Keratinocyte (primary cell): Measurements from ENCODE around the gene PCDHB16. TPM values are rescaled to one million over a fixed set of nuclear protein-coding genes. Genes with fewer than 3 reads are reported as not detected.
A peak's percentile ranks its signal among the peaks of the same experiment; 100 is the strongest.
"Not testable (repeated sequence)": the region's sequence is repeated elsewhere in the genome, so short reads cannot be mapped to it uniquely, and the experiment has no call there.

Source experiments
- DNase-seq: peaks from one replicate; pipeline ENCODE4 v3.0.0-alpha.2; 2011; ENCODE audit warnings: low read depth, missing footprints, low spot score
- FAIRE-seq: peaks from 2 replicates; lab custom pipeline; 2011; peaks lifted over from hg19 to GRCh38; lab: Jason Lieb, UNC
- H2AFZ ChIP-seq: 2 replicates; pipeline ENCODE4 v1.6.0; 2012; ENCODE audit warnings: low read length, control low read depth, inconsistent platforms; ENCODE audit not compliant: control insufficient read depth
- H3K27ac ChIP-seq: 2 replicates; pipeline ENCODE4 v1.5.1; 2011; ENCODE audit warnings: low read length; ENCODE audit not compliant: control insufficient read depth, insufficient read depth
- H3K27me3 ChIP-seq: 3 replicates; pipeline ENCODE4 v1.6.0; 2011; ENCODE audit warnings: low read length; ENCODE audit not compliant: control insufficient read depth, insufficient read depth; ENCODE audit errors: extremely low read depth
- H3K36me3 ChIP-seq, 2 experiments: 2 replicates in 1 of 2; 3 replicates in 1 of 2; pipeline ENCODE4 v1.5.1; 2011; ENCODE audit warnings: low read length in 2 of 2, mild to moderate bottlenecking in 1 of 2; ENCODE audit not compliant: control insufficient read depth in 2 of 2, insufficient read depth in 2 of 2; ENCODE audit errors: extremely low read depth in 1 of 2
- H3K4me1 ChIP-seq: 3 replicates; pipeline ENCODE4 v1.5.1; 2011; ENCODE audit warnings: low read length; ENCODE audit not compliant: control insufficient read depth, insufficient read depth; ENCODE audit errors: extremely low read depth
- H3K4me2 ChIP-seq: 3 replicates; pipeline ENCODE4 v1.6.0; 2011; ENCODE audit warnings: low read depth, low read length; ENCODE audit not compliant: control insufficient read depth, insufficient read depth; ENCODE audit errors: extremely low read depth
- H3K4me3 ChIP-seq, 3 experiments: fragments of 200-600 bp in 1 of 3; sonication (generic) in 1 of 3; 2 replicates in 2 of 3; 3 replicates in 1 of 3; pipeline ENCODE4 v1.5.1; 2011 to 2016; ENCODE audit warnings: low read length in 3 of 3, mild to moderate bottlenecking in 3 of 3, control low read depth in 2 of 3, inconsistent platforms in 1 of 3, low read depth in 1 of 3, mixed read lengths in 1 of 3, mixed run types in 1 of 3, moderate library complexity in 1 of 3; ENCODE audit not compliant: control insufficient read depth in 2 of 3, insufficient read depth in 2 of 3; ENCODE audit errors: extremely low read depth in 1 of 3
- H3K79me2 ChIP-seq: 2 replicates; pipeline ENCODE4 v1.6.0; 2012; ENCODE audit warnings: low read length; ENCODE audit not compliant: control insufficient read depth, insufficient read depth
- H3K9ac ChIP-seq: 3 replicates; pipeline ENCODE4 v1.6.0; 2011; ENCODE audit warnings: low read length; ENCODE audit not compliant: control insufficient read depth, insufficient read depth; ENCODE audit errors: extremely low read depth
- H3K9me1 ChIP-seq: 3 replicates; pipeline ENCODE4 v1.6.0; 2011; ENCODE audit warnings: low read length; ENCODE audit not compliant: control insufficient read depth, insufficient read depth; ENCODE audit errors: extremely low read depth
- H3K9me3 ChIP-seq: 2 replicates; pipeline ENCODE4 v1.5.1; 2012; ENCODE audit warnings: low read depth, low read length; ENCODE audit not compliant: control insufficient read depth
- H4K20me1 ChIP-seq: 3 replicates; pipeline ENCODE4 v1.6.0; 2011; ENCODE audit warnings: low read length; ENCODE audit not compliant: control insufficient read depth, insufficient read depth; ENCODE audit errors: extremely low read depth
- CTCF ChIP-seq, 3 experiments: IDR thresholded peaks in 1 of 3; conservative IDR thresholded peaks in 1 of 3; optimal IDR thresholded peaks in 1 of 3; 2 replicates in 2 of 3; 3 replicates in 1 of 3; pipeline versions ENCODE3 to v1.5.1; 2011; ENCODE audit warnings: low read length in 3 of 3, mild to moderate bottlenecking in 3 of 3, moderate library complexity in 2 of 3, control low read depth in 1 of 3, inconsistent platforms in 1 of 3; ENCODE audit not compliant: insufficient read depth in 2 of 3; ENCODE audit errors: extremely low read depth in 1 of 3
- EZH2 ChIP-seq: IDR thresholded peaks from one replicate; pipeline ENCODE4 v1.6.1; 2012; ENCODE audit warnings: inconsistent platforms, mild to moderate bottlenecking, low read length, moderate library complexity
- dilution Hi-C: fragments of 300-500 bp; cut with MboI; formaldehyde crosslinking; loops from one replicate; pipeline ENCODE4 v1.7.0; 2020; ENCODE audit warnings: low sequenced_read_pairs; ENCODE audit not compliant: extremely low pct_ligation_motif_present
- polyA plus RNA-seq, 5 experiments: library from polyadenylated mRNA; depleted of rRNA in 3 of 5; stranded (reverse) in 3 of 5; stranded (forward) in 1 of 5; unstranded in 1 of 5; fragments of >200 nt; gene quantifications; 1 replicate in 1 of 5; 2 replicates in 3 of 5; 3 replicates in 1 of 5; pipeline versions ENCODE4 v1.2.1 to v1.2.3, GENCODE V29; 2011 to 2012; ENCODE audit warnings: missing spikeins in 2 of 5, low read depth in 1 of 5, low replicate concordance in 1 of 5

PCDHB16 gene
- polyA plus RNA-seq, 1 donor (not counting 4 experiments of a cell fraction or from before 2014, with no cell fraction given): 0.07 TPM

- H3K9ac ChIP-seq: no peak within 1 kb of the TSS
- no peaks in the 10 kb centered on the region for H4K20me1 ChIP-seq
- no peak within 1 kb of the TSS for H2AFZ ChIP-seq
- H3K4me2 ChIP-seq: no peak within 1 kb of the TSS
- H3K27ac ChIP-seq: no peak within 1 kb of the TSS
- H3K4me3 ChIP-seq: peak within 1 kb of the TSS in 1 of 3 experiments; percentile 10
- DNase-seq (no peak), FAIRE-seq (no peak)
- no peak for TF ChIP-seq EZH2
- peak in 2 of 3 experiments; percentile 3 to 9 for TF ChIP-seq CTCF (optimal IDR thresholded peaks at IDR 0.05 in 1 of 3, IDR thresholded peaks at IDR 0.05 in 1 of 3, conservative IDR thresholded peaks at IDR 0.05 in 1 of 3; ENCODE audit: extremely low read depth in 1 of 3, insufficient read depth in 2 of 3, low read length in 3 of 3)
- H3K27me3 ChIP-seq: no peaks in the 10 kb centered on the region
- H3K36me3 ChIP-seq: no peaks in the 10 kb centered on the region
- dilution Hi-C loops: no loop called here
- H3K9me3 ChIP-seq: no peaks in the 10 kb centered on the region
- no peaks in the 10 kb centered on the region for H3K9me1 ChIP-seq
- H3K79me2 ChIP-seq: no peaks in the 10 kb centered on the region
- no peaks in the 10 kb centered on the region for H3K4me1 ChIP-seq
Measured at GRCh38 chr5:141223112-141223783, 41.1 kb downstream of the PCDHB16 start, which contains the start of gene PCDHB14. Gene PCDHB14, plus strand, starts transcription at chr5:141223343. Its CDS starts 163 bp downstream, at chr5:141223506.

GRCh38 chr5:141224844-141225243 lies 42.7 kb downstream of the PCDHB16 start:
- H3K4me1 ChIP-seq, H3K4me3 ChIP-seq, dilution Hi-C loops, DNase-seq, H3K9me3 ChIP-seq, H3K9ac ChIP-seq, FAIRE-seq, H3K4me2 ChIP-seq, H3K27ac ChIP-seq, H3K9me1 ChIP-seq, H3K36me3 ChIP-seq, H3K27me3 ChIP-seq, H3K79me2 ChIP-seq, H2AFZ ChIP-seq, H4K20me1 ChIP-seq: not testable (repeated sequence)

- H2AFZ ChIP-seq, H3K79me2 ChIP-seq, H3K4me2 ChIP-seq, H3K9ac ChIP-seq, H4K20me1 ChIP-seq, H3K4me1 ChIP-seq, FAIRE-seq, dilution Hi-C loops, H3K9me3 ChIP-seq, H3K27ac ChIP-seq, H3K36me3 ChIP-seq, H3K9me1 ChIP-seq, H3K4me3 ChIP-seq, H3K27me3 ChIP-seq, DNase-seq: not testable (repeated sequence)
Measured at GRCh38 chr5:141225421-141225820, 43.2 kb downstream of the PCDHB16 start.
